ENCODE measurements around the gene FAM107B.
"Not testable (repeated sequence)": the region's sequence is repeated elsewhere in the genome, so short reads cannot be mapped to it uniquely, and the experiment has no call there.

The FAM107B gene

GRCh38 chr10:14603534-14604102 is 171.1 kb downstream of the FAM107B start:
- no peak for DNase-seq (ENCODE audit: low read depth in 2 of 2)

DNA sequence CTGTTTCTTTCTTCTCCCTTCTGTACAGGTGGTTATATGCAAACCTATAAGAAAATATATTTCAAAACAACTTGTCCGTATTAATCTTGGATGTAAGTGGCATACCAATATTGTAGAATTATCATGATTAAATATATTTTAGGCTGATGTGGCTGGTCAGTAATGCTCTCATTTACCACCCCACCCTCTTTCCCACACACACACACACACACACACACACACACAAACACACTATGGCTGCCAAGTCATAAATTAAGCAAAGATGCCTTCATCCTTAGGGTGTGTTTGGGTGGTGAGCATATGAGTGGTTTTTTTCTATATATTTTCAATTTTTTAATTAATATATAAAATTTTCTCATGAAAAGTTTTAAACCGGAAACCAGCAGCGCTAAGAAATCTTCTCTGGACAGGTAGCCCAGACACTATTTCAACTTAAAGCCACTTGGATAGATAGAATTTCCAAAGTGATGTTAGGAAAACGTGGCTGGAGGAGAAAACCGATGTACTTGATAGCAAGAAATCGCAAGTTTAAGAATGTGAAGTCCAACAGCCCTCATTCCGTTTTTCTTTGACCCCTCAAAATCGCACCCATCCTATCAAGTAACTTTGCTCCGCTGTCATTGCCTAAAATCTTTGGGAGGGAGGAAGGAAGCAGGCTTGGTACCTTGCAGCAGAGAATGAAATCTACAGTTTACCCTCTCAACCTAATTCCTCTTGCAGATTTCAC is 171.7 kb downstream of the FAM107B start:
- no peak for DNase-seq (ENCODE audit: low read depth in 2 of 2)

DNA sequence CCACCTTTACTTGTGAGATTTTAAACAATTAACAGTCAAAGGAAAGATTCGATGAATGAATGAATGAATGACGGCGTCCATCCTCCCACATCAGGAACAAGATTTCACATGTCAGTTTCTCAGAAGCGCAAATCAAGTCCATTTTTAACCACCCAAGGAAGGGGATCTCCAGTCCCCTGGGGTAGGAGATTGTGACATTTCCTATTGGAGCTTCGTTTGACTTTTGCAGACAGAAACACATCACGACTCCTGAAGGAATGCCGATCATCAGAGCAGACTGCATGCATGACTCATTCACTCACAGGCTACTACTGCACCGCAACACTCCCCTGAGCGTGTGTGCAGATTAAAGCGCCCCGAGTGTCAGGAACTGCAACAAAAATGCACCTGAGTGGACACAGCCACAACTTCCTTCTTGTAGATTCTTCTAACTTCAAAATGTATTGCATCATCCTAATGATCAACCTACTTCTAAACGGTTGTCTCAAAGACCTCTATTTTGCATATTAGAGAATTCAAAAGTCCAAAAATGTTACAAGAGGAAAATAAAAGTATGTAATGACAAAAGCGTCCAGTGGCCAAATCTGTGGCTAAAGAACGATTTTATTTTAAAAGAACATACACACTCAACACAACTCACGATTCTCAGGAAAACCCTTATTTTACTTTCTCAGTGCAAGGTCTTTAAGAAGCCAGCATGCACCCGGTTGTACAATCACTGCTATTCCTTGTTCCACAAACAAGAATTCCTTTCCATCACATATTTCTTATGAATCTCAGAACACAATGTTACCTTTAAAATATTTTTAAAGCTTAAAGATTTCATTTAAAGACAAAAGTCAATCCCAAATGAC is 172.6 kb downstream of the FAM107B start:
- no peak for DNase-seq (ENCODE audit: low read depth in 2 of 2)

- no peak for DNase-seq (ENCODE audit: low read depth in 2 of 2)
These were observed 173.4 kb downstream of the FAM107B start for GRCh38 chr10:14601326-14601725.

GRCh38 chr10:14600065-14600464 is 174.6 kb downstream of the FAM107B start:
- no peak for DNase-seq (ENCODE audit: low read depth in 2 of 2)

- DNase-seq (ENCODE audit: low read depth in 2 of 2) = no peak
These were observed 175.6 kb downstream of the FAM107B start for GRCh38 chr10:14598809-14599764.

GRCh38 chr10:14595526-14596182 is 179.0 kb downstream of the FAM107B start:
- DNase-seq (ENCODE audit: low read depth in 2 of 2) = no peak

DNA sequence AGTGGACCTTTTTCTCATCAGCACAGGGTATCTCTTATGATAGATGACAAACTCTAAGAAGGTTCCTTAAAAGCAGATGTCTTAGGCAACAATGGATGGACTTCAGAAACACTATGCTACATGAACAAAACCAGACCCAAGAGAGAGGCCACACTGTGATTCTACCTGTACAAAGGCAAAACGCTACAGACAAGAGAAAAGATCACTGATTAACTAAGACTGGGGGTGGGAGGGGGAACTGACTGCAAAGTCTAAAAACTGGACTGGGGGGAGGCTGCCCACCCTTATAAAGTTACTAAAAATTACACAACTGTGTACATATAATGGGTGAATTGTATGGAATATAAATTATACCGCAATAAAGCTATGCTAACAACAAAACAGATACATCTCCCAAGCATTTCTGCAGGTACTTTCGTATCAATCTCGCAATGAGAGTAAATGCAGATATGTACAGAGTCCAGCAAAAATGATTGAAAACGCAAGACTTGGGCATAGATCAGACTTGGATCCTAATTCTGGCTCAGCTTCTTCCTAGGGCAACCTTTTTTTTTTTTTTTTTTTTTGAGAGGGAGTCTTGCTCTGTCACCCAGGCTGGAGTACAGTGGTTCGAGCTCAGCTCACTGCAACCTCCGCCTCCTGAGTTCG is 179.7 kb downstream of the FAM107B start:
- DNase-seq (ENCODE audit: low read depth in 2 of 2) = no peak

DNA sequence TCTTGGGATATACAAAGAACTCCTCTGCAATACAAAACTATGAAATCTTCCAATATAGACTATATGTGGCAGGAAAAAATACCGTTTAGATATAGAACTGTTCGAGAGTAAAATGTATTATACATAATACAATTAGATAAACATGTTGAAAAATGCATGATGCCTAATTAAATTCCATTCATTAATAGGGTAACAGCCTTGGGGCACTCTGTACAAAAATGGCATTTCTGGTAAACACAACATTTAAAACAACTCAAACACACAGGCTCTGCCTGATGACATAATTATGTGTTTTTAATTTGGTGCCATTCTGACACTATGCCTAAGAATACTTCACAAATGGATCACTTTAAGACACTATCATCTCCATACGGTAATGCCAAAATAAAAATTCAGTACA is 180.9 kb downstream of the FAM107B start:
- no peak for DNase-seq (ENCODE audit: low read depth in 2 of 2)

DNA sequence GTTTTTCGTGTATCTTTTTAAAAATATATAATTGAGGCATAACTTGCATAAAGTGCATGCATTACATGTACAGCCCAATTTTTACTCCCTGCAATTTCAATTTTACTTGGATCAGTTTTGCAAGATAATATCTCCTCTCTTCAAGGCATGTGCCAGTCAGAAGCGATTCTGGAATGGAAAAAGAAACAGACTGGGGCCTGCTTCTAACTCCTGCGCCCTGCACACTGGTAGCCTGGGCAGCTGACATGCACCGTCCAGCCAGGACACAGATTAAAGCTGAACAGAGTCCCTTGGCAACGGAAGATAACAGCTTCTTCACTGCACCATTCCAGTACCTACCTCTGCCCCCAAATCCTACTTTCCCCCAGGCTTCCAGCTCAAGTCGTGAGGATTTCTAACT is 182.1 kb downstream of the FAM107B start:
- DNase-seq (ENCODE audit: low read depth in 2 of 2) = no peak

DNA sequence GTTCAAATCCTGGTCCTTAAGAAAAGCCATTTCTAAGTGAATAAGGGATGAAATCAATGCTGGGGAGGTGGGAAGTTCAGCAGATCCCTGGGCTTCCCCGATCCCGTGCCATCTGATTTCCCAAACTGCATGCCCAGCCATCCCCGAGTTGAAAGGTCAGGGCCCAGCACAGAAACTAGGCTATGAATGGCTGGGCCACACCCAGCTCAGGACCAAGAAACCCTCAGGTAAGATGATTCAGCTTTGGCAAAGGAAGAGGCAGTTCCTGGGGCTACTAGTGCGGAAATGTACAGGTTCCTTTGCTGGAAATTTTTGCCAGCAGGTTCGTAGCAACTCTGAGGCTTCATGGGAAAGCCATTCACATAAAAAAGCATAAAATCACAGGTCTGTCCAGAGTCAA is 182.7 kb downstream of the FAM107B start:
- no peak for DNase-seq (ENCODE audit: low read depth in 2 of 2)

- DNase-seq (ENCODE audit: low read depth in 2 of 2) = not testable (repeated sequence)
These were observed 185.8 kb downstream of the FAM107B start for GRCh38 chr10:14588938-14589294.

DNA sequence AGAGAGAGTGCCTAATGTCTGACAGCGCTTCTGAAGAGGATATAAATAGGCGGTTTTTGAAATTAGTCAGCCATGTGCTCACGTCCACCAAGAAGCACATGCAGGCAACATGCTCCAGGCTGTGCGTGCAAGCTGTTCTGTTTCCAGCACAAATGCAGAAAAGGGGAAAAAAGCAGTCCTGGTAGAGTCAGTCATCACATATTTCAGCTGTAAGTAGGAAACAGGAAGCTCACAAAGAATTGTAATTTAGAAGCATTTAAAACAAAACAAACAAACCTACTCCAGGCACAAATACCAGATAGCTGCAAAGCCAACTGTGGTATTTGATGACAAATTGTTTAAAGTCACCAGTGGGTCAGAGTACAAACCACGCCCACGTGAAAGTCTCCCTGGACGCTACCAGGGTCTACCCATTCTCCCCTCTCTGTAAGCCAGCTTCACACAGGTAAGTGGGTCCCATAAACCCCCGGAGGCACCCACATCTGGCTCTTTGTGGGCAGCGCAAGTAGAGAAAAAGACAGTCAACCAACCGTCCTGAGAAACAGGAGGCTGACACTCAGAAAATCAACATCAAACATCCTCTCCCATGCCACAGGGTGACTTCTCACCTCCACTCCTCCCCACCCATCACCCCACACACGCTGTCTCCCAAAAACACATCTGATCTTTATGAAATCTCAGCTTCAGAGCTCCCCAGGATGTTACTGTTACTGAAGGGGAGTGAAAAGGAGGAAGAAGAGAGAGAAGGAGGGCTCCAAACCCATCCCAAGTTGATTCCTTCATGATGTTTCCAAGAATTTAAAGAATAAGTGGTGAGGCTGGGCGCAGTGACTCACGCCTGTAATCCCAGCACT is 186.4 kb downstream of the FAM107B start:
- DNase-seq (ENCODE audit: low read depth in 2 of 2) = no peak

DNA sequence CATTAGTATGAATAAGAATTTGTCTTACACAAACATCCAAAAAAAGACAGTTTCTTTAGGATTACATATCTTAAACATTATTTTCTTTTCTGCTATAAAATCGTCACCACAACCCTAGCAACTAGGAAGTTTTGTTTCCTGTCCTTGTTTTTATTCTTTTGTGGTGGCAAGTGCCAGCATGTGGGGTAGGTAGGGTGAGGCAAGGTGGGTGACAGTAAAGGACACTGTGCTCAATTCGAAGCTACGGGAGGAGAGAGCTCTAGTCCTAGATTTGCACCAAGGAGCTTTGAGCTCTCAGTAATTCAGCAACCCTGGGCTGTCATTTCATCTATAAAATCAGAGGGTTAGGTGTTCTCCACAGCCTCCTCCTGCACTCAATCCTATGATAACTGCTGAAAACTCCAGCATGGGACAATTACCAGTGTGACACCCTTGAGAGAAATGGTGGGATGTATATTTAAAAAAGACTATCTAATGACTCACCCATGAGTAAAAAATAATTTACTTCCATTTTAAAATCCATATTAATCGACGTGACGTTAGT is 187.1 kb downstream of the FAM107B start:
- DNase-seq (ENCODE audit: low read depth in 2 of 2) = no peak

DNA sequence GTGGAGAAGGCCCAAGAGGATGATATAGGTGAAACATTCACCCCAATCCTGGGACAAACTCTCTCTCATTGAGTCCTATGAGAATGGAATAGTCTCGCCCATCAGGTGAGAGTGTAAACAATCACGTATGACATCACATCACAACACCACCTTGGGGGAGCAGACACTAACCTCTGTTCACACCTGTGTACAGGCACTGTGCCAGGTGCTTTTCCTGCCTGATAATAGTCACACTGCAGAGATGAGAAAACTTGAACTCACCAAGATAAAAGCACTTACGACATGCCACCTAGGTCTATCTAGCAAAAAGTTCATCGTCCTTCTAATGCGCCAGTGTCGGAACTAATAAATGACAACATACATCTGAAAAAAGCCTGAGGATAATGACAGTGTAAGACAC is 187.8 kb downstream of the FAM107B start:
- no peak for DNase-seq (ENCODE audit: low read depth in 2 of 2)

DNA sequence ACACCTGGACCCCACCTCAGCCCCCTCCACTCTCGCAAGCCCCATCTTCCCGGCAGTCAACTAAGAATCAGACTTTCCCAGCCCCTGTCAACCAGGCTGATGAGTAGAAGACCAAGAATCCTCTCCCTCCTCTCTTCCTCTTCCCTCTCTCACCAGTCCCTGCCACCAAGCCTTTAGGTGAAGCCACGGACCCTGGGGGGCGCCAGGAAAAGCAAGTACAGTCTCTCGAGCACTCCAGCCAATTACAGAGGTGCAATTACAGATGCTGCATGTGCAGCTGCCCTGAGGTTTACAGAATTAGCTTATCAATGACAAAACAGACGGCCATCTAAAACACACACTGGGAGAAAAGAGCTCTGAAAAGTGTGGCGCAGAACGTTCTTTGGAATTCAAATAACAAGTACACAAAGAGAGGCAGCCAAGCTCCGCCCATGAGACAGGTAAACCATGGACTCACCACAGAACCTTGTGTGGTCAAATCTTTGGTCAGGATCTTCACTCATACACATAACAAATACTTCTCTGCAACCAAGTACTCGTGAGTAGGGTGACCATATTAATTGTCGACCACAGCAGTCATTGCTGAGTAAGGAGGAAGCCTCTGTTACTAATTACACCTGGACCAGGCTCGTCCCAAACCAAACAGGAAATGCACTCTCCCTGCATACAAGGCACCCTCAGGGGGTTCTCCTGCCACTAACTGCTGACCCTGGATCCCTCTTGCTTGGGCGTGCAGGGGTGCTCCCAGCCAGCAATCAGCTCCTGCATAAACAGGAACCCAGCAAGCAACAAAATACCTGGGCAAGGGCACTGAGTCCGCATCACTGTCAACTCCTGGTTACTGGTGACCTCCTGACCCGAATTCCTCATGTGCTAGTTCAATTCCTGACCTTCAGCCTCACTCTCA is 189.2 kb downstream of the FAM107B start:
- DNase-seq (ENCODE audit: low read depth in 2 of 2) = no peak

DNA sequence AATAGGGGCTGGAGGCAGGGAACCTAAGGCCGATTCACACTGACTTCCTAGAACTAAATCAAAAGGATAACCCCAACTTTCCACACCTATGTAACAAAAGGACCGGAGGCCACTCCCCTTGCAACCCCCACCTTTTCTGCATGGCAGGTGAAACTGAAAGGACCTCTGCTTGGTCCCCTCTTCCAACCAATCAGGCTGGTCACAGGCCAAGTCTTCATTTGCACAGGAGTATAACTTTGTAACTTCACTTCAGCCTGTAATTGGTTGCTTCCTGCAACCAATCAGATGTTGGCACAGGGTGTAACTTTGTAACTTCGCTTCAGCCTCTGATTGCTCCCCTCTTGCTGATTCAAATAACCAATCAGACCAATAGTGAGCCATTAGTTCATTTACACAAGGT is 190.0 kb downstream of the FAM107B start:
- DNase-seq (ENCODE audit: low read depth in 2 of 2) = no peak

- no peak for DNase-seq (ENCODE audit: low read depth in 2 of 2)
These were observed 190.7 kb downstream of the FAM107B start for GRCh38 chr10:14583967-14584366.
